HG03103 (cell line): ENCODE results near the gene MCRS1.
"Not testable (repeated sequence)": the region's sequence is repeated elsewhere in the genome, so short reads cannot be mapped to it uniquely, and the experiment has no call there.

Experiments used
- ATAC-seq: cut with Tn5 transposase; IDR thresholded peaks from one replicate; pipeline ENCODE4 v1.9.1; 2021; ENCODE audit warnings: low read depth; ENCODE audit not compliant: unreplicated experiment

Gene MCRS1

GRCh38 chr12:49542592-49543160 is 25.3 kb downstream of the MCRS1 start:
- no peak for ATAC-seq

- no peak for ATAC-seq
These were observed 25.9 kb downstream of the MCRS1 start for GRCh38 chr12:49541911-49542505.

- ATAC-seq: no peak
These were observed 26.6 kb downstream of the MCRS1 start for GRCh38 chr12:49541140-49541861.

GRCh38 chr12:49540229-49541139 is 27.5 kb downstream of the MCRS1 start:
- no peak for ATAC-seq

- ATAC-seq: no peak
These were observed 28.3 kb downstream of the MCRS1 start for GRCh38 chr12:49539406-49540228.

GRCh38 chr12:49538510-49539403 is 29.2 kb downstream of the MCRS1 start, which contains the start of gene KCNH3:
Gene KCNH3 (plus strand): TSS chr12:49539030. CDS start chr12:49539417, 387 bp downstream.
- peak; percentile 65 for ATAC-seq

- ATAC-seq: no peak
These were observed 30.0 kb downstream of the MCRS1 start for GRCh38 chr12:49537752-49538509.

- no peak for ATAC-seq
These were observed 30.7 kb downstream of the MCRS1 start for GRCh38 chr12:49537231-49537751.

- no peak for ATAC-seq
These were observed 31.3 kb downstream of the MCRS1 start for GRCh38 chr12:49536526-49537071.

GRCh38 chr12:49535921-49536525 is 31.9 kb downstream of the MCRS1 start:
- ATAC-seq: no peak

GRCh38 chr12:49534731-49535278 is 33.1 kb downstream of the MCRS1 start:
- no peak for ATAC-seq

GRCh38 chr12:49534122-49534521 is 33.8 kb downstream of the MCRS1 start:
- not testable (repeated sequence) for ATAC-seq

- ATAC-seq: no peak
These were observed 34.6 kb downstream of the MCRS1 start for GRCh38 chr12:49533331-49533730.

GRCh38 chr12:49531745-49532144 is 36.2 kb downstream of the MCRS1 start:
- ATAC-seq: no peak

GRCh38 chr12:49529414-49529813 is 38.5 kb downstream of the MCRS1 start:
- ATAC-seq: no peak

GRCh38 chr12:49527361-49528130 is 40.4 kb downstream of the MCRS1 start:
- ATAC-seq: no peak
